CD1c-positive myeloid dendritic cell (primary cell): ENCODE measurements around the gene CEP95.
A peak's percentile ranks its signal among the peaks of the same experiment; 100 is the strongest.

Experiments
- DNase-seq: peaks from one replicate; pipeline ENCODE4 v3.0.0-alpha.2; 2016; ENCODE audit errors: extremely low spot score

The CEP95 gene

DNA sequence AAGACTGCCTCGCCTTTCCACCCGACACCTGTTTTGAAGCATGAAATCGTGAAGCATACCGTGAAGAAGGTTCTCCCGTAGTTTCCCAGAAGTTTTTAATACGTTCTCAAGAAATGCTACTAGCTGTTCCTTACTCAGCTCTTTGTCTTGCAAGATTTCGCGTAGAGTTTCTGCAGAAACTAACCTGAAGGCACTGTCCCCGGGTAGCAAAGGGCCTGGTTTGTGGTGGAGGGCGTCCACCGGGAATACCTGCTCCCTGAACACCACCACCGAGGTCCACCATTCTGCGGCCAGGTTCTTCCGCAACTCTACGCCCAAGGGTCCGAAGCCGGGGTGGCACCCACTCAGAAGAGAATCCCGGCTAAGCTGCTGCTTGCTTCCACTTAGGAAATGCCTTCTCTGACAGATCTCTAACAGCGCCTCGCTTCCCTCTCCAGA, 10.4 kb upstream of the CEP95 start:
- peak; percentile 68 for DNase-seq

DNA sequence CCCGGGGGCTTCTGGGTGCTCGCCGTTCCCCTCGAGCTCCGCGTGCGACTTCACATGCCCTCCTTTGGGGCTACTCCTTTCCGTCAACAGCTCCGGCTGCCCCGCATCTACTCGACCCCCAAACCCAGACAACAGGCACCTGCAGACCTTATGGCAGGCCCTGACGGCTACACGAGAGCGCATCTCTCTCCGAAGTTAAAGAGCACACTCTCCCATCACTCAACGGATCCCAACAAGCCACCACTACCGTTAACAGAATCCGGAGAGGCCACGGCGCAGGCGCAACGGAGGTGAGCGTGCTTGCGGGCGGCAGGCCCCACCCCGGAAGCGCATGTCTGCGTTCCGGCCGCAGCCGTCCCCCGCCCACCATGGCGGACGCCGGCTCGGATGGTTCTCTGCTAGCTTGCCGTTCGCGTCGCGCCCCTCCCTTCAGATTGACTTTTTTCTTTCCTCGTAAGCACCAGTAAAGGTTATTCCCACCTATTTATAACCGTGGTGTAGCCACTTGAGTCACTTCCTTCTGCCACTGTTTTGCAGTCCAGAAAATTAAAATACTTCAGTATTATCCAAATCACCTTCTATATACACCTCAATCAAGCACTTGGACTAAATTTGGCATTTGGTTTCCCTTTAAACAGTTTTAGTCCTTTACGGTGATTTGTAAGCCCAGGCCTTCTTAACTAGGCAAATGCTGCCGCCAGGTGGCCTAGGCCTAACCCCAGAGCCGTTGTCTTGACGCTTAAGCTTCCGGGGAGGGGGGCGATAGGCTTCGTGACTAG, 9.8 kb upstream of the CEP95 start, which contains the start of gene POLG2:
POLG2 (minus strand) TSS at position 269 of the 779 bp plus-strand sequence; CDS start at position 183, 86 bp downstream.
- DNase-seq: peak; percentile 98

DNA sequence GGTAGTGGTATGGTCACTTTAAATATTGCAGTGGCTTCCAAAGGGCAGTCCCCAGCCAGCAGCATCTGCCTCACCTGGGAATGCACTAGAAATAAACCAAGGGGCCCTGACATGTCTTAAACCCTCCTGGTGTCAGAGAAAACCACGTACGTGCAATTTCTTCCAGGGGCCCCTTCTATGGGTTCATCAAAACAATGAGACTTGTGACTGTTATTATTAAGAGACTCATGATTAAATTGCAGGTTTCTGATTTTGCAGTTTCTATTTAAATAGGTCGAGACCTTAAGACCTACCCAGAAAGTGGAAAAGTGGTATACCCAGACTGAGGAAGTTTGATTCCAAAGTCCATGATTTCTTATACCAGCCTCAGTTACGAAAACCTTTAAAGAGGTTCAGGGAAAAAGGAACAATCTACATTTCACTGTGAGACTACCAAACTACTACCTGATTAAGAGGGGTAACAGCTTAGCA, 9.2 kb upstream of the CEP95 start:
- peak; percentile 53 for DNase-seq

- DNase-seq: no peak
Measured at GRCh38 chr17:64498308-64499203, 8.2 kb upstream of the CEP95 start.

GRCh38 chr17:64499805-64500486, 6.8 kb upstream of the CEP95 start:
- DNase-seq: no peak

GRCh38 chr17:64500487-64500859, 6.3 kb upstream of the CEP95 start:
- no peak for DNase-seq

- DNase-seq: no peak
Measured at GRCh38 chr17:64500862-64501765, 5.7 kb upstream of the CEP95 start.

- no peak for DNase-seq
Measured at GRCh38 chr17:64502021-64502420, 4.8 kb upstream of the CEP95 start.

GRCh38 chr17:64502809-64503208, 4.0 kb upstream of the CEP95 start:
- DNase-seq: no peak

DNA sequence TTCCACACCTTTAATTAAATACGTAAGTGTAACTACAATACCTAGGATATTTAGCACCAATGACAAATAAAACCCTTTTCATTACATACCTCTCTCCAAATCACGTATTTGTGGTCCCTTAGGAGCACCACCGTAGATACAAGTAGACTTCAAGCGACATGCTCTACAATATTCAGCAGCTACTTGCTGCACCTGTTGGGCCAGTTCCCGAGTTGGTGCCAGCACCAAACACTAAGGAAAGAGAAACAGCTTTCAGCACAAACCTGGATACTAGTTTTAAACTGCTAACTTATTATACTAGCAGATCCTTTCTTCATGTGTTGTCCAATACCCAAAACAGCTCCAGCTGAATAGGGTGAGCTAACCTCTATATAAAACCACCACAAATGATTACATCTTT, 3.4 kb upstream of the CEP95 start:
- no peak for DNase-seq

- peak; percentile 8 for DNase-seq
Measured at GRCh38 chr17:64503821-64504768, 2.7 kb upstream of the CEP95 start.

DNA sequence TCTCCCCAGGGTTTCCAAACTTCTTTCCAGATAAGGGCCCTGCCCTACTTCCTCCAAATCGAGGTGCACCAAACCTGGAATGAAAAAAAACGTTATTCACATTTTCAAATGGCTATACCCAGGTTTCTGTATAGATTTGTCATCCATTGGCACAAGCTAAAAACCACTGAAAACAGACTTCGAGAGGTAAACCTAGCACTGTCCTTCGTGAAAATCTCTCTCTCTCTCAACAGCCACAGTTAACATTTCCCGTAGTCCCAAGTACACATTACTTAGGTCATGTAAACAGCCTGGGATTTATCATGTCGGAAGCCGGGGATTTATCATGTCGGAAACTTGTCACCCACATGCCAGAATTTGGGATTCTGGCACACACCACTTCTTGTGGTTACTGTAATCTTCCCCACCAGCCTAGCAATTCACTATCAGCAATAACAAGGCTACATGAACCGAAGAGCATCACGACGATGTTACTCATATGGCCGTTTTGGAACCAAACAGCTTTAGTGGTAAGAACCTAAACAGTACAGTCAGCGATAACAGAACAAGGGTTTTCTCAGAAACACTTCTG, 1.9 kb upstream of the CEP95 start:
- peak; percentile 28 for DNase-seq

DNA sequence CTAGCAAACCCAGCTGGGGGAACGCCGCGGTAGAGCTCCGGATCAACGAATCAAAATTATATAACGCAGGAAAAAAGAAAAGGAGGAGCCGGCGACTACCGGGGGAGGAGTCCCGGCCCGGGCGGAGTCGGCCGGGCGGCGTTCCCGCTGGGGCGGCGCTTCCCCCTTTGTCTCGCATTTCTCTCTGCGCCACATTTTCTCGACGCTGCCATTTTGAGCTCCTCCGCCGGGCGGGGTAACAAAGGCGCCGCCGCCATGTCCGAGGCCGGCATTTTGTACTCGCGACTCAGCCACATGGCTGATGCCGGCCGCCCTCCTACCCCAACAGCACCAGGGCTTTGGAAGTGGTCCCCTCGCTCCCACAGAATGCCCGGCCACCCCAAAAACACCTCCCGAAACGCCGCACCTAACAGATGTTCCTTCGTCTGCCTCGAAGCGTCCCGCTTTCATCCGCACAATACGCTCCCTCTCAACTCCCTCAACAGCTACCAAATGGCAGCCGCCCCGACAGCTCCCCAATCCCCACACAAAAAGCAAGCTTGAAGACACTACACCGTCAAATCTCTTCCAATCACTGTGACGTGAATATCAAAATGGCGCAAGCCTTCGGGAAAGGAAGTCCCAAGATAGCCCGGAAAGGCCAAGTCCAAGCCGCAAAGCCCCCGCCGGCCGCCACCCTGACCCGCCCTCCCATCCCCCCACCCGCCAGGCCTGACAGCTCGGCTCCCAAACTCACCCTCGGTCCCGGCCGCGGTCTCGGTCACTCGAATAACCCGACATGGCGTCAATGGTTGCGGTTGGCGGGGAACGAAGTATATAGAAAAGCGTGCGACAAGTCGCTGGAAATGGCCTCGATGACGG, 1.2 kb upstream of the CEP95 start:
- DNase-seq: peak; percentile 95

DNA sequence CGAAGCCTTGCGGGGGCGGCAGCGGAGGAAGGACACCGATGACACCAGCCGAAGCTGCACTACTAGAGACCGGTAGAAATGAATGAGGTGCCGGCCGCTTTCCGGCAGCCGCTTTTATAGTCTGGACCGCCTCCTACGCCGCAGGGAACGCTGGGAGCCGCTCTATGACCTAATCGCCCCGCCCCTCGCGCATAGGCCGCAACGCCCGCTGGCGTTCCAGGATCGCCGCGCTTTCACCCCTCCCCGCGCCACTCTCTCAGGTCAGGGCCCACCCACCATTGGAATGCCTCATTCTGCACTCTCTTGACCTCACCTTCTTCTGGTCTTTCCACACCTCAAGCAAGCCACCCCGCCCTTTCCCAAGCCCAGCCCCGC, 589 bp upstream of the CEP95 start, which contains the start of gene DDX5:
DDX5 (minus strand) TSS at position 89 of the 375 bp plus-strand sequence. CDS start 170 bp downstream, outside the sequence.
- DNase-seq: peak; percentile 99

- peak; percentile 65 for DNase-seq
Measured at GRCh38 chr17:64507413-64507782, 621 bp downstream of the CEP95 start.

DNA sequence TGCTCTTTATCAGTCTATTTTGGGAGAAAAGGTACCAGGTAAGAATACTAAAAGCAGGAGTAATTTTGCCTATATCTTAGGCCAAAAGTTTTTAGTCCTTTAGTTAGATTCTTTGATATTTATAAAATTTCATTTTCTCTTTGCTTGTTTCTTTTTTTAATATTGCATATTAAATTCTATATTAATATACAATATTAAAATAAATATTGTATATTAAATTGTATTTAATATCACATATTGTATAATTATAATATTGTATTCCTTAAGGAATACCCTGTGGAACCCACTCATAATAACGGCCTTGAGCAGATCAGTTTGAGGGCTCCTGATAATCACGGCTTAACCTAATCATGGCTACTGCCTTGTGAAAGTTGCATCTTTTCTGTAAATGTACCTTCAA, 1.9 kb downstream of the CEP95 start:
- DNase-seq: no peak

- no peak for DNase-seq
Measured at GRCh38 chr17:64509179-64509578, 2.4 kb downstream of the CEP95 start.

DNA sequence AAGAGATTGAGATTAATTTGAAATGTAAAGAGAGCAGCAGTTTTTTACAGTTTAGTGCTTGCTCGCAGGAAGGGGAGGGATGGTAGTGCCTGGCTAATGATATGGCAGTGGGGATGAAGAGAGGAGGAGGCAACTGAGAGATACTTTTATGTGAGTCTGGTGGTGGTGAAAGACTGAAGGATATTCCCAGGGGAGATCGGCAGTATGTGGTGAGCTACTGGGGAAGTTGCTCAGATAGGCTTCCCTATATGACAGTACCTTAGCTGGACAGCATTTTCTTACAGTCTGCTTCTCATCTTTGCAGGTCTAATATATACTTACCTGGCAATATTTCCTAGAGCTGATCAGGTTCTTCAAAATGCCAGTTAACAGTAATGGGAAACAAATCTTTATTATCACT, 8.6 kb downstream of the CEP95 start:
- no peak for DNase-seq
